CD4-positive, alpha-beta T cell treated with Interleukin-10 for 1 hour (primary cell): ENCODE measurements around the gene SOX5.
"Not testable (repeated sequence)": the region's sequence is repeated elsewhere in the genome, so short reads cannot be mapped to it uniquely, and the experiment has no call there.

Source experiments
- DNase-seq: peaks from one replicate; pipeline ENCODE4 v3.0.0-alpha.2; 2020

SOX5 gene

GRCh38 chr12:23534196-23534595 is 415.3 kb downstream of the SOX5 start:
- DNase-seq, result no peak

GRCh38 chr12:23533699-23534098 is 415.8 kb downstream of the SOX5 start:
- no peak for DNase-seq

GRCh38 chr12:23533265-23533664 is 416.2 kb downstream of the SOX5 start:
- no peak for DNase-seq

- DNase-seq, result no peak
These were observed 421.2 kb downstream of the SOX5 start for GRCh38 chr12:23528316-23528715.

GRCh38 chr12:23525450-23526072 is 423.9 kb downstream of the SOX5 start:
- DNase-seq, result no peak

GRCh38 chr12:23523339-23523738 is 426.1 kb downstream of the SOX5 start:
- no peak for DNase-seq

GRCh38 chr12:23519444-23519843 is 430.0 kb downstream of the SOX5 start:
- not testable (repeated sequence) for DNase-seq

GRCh38 chr12:23515785-23516184 is 433.7 kb downstream of the SOX5 start:
- DNase-seq, result not testable (repeated sequence)

GRCh38 chr12:23510484-23510883 is 439.0 kb downstream of the SOX5 start:
- DNase-seq, result no peak

- DNase-seq, result not testable (repeated sequence)
These were observed 439.6 kb downstream of the SOX5 start for GRCh38 chr12:23509832-23510231.

- not testable (repeated sequence) for DNase-seq
These were observed 441.7 kb downstream of the SOX5 start for GRCh38 chr12:23507785-23508184.

GRCh38 chr12:23505736-23506135 is 443.7 kb downstream of the SOX5 start:
- DNase-seq, result not testable (repeated sequence)

- no peak for DNase-seq
These were observed 444.6 kb downstream of the SOX5 start for GRCh38 chr12:23504641-23505399.

GRCh38 chr12:23504043-23504442 is 445.4 kb downstream of the SOX5 start:
- no peak for DNase-seq

GRCh38 chr12:23503544-23503943 is 445.9 kb downstream of the SOX5 start:
- no peak for DNase-seq

- DNase-seq, result no peak
These were observed 447.2 kb downstream of the SOX5 start for GRCh38 chr12:23502259-23502658.

- DNase-seq, result no peak
These were observed 454.0 kb downstream of the SOX5 start for GRCh38 chr12:23495472-23495871.

GRCh38 chr12:23493672-23494071 is 455.8 kb downstream of the SOX5 start:
- no peak for DNase-seq

GRCh38 chr12:23491029-23491428 is 458.4 kb downstream of the SOX5 start:
- DNase-seq, result not testable (repeated sequence)

GRCh38 chr12:23488130-23488529 is 461.3 kb downstream of the SOX5 start:
- no peak for DNase-seq

GRCh38 chr12:23484238-23484637 is 465.2 kb downstream of the SOX5 start:
- DNase-seq, result no peak

- no peak for DNase-seq
These were observed 466.9 kb downstream of the SOX5 start for GRCh38 chr12:23482571-23482970.
